ENCODE data around the gene DIP2C.

DNA sequence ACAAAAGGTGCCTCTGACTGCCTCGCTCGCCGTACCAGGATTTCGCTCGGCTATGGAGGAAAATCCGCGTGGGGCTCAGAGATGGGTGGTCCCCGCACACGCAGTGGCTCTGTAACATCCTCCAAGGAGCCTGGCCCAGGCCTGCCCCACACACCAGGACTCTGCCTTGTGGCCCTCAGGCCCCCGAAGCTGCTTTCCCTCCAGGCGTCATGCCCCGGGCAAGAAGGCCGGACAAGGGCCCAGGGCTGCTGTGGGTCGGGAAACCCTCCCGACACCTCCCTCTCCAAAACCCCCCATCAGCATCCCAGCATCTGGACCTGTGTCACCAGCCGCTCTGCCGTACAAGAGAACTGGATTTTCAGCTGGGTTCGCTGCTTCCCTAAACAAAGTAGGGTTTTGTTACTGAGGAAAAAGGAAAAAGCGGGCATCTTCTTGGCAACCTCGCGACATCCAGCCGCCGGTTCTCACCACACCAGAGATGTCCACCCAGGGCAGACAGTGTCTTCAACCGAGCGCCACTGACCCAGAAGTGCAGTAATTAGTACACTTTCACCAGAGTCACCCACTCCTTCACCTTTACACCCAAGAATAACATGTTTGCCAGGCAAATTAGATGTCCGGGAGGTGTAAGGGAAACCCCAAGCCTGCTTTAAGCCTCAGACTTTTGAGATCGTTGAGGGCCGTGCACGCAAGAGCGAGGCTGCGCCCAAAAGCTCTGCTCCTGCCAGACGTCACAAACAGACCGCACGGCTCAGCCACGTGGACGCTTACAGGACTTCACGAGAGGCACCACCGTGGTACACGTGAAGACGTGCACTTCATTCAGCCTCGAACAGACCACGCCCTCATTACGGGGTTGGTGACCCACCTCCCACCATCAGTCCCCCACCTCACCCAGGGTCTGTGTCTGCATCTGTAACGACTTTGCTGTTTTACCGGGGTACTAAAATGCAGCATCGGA, 62.2 kb downstream of the DIP2C start:
- TF ChIP-seq, protein P1, sequence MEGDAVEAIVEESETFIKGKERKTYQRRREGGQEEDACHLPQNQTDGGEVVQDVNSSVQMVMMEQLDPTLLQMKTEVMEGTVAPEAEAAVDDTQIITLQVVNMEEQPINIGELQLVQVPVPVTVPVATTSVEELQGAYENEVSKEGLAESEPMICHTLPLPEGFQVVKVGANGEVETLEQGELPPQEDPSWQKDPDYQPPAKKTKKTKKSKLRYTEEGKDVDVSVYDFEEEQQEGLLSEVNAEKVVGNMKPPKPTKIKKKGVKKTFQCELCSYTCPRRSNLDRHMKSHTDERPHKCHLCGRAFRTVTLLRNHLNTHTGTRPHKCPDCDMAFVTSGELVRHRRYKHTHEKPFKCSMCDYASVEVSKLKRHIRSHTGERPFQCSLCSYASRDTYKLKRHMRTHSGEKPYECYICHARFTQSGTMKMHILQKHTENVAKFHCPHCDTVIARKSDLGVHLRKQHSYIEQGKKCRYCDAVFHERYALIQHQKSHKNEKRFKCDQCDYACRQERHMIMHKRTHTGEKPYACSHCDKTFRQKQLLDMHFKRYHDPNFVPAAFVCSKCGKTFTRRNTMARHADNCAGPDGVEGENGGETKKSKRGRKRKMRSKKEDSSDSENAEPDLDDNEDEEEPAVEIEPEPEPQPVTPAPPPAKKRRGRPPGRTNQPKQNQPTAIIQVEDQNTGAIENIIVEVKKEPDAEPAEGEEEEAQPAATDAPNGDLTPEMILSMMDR (IDR thresholded peaks at IDR 0.05), result no peak
- TF ChIP-seq POLR2A (IDR thresholded peaks at IDR 0.05), result no peak
- no peak for TF ChIP-seq POLR2AphosphoS5 (IDR thresholded peaks at IDR 0.05; ENCODE audit: insufficient read depth in 1 of 2, low read depth in 1 of 2)
